Measurements from ENCODE around the gene NAAA.
"Not testable (repeated sequence)": the region's sequence is repeated elsewhere in the genome, so short reads cannot be mapped to it uniquely, and the experiment has no call there.

The NAAA gene

DNA sequence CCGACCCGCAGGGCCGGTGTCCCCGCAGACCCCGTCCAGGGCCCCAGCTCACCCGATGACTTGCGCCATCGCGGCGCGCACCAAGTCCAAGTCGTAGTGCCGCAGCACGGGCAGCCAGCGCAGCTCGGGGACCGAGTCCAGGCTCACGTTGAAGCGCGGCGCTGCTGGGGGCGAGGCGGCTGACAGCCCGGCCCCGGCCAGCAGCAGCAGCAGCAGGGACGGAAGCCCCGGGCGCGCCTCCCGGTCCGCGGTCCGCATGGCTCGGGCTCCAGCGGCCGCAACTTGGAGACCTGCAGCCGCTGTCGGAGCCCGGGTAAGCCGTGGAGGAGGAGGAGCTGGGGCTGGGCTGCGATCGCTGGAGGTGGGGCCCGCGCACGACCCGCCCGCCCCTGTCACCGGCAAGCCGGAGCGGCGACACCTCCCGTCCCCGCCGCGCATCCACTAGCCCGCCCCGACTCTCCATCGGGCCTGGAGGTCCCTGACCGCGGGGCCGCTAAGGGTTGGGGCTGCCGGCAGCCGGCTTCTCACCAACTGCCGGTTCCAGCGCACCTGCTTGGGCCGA is at the start of gene NAAA:
Gene NAAA (minus strand): TSS at position 322 of the 562 bp plus-strand sequence. CDS start 64 bp downstream, at position 258.
- peak; percentile 71 to 74 for DNase-seq

DNA sequence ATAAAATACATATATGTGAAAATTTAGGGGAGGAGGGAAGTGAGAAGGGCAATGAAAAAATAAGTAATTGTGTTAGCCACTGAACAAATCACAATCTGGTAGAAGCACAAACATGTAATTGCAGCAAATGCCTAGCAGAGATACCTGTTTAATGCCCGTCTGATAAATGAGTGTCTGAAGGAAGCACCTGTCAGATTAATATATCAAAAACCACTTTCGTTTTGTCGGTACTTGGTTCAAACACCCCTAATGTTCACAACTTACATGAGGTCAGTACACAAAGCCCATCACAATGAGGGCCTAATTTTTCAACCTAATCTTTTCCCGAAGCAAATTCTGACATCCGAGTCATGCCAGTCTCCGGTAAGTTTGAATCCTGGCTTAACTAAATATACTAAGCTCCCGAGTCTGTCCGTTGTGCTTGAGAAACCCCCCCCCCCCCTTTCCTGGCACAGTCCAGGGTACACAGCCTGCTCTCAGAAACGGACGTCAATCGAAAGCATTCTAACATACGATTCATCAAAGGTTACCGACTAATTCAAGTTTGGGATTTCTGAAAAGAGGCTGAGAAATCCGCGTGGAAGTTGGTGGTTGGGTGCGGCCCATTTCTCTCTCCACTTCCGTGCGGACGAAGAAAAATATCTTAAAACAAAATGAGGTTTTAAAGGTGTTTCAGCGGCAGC is 49.2 kb upstream of the NAAA start:
- DNase-seq, result no peak

DNA sequence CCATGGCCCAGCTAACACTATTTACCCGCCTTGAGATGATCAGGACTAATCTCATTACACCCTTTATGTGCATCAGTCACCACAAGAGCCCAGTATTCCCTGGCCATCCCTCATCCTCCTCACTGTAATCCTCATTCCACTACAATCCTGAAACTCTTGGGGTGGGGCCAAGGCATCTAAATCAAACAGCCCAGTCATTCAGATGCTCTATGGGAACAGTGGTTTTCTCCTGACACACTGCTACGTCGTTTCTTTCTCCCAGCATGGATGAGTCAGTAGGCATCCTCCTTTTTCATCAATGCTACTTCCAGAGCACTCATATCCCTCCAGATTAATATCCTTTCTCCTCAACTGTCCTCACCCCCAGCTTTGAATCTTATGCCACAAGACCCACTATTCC is 44.3 kb upstream of the NAAA start:
- DNase-seq, result no peak

DNA sequence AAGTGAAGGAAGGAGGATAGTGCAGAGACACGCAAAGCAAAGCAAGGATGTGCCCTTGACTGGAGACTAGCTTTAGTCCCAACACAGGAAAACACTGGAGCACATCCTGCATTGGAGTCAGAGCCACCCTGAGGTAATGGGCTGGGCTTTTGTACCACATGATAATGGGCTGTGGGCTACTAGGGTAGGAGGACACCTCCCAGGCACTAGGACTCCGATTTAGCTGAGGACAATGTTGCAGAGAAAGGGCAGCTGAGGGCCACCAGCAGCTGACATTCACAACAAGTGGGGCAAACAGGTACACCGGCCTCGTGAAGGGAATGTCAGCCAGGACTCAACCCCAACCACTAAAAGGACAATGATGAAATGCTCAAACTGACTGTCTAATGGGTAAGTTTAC is 39.8 kb upstream of the NAAA start:
- DNase-seq, result no peak

DNA sequence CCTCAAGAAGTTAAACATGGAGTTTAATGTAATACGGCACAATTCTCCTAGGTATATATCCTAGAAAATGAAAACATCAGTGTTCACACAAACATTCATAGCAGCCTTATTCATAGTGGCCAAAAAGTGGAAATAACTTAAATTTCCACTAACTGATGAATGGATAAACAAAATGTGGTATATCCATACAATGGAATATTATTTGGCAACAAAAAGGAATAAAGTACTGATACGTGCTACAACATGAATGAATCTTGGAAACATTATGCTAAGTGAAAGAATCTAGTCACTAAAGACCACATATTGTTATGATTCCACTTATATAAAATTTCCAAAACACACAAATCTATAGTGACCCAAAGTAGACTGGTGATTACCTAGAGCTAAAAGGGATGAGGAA is 35.4 kb upstream of the NAAA start:
- DNase-seq, result no peak

DNA sequence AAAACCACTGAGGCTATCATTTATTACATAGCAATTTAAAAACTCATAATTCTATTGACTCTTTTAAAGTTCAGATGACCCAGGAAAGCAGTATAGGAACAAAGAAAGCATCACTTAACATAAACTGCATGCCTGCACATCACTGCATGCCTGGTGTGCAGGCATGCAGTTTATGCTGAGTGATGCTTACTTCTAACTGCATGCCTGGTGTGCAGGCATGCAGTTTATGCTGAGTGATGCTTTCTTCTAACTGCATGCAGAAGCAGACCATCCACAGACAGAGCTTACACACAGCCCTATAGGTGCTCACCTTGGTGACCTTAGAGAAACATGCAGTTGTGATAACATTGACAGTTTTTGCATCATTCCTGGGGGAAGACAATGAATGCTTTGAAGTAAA is 33.0 kb upstream of the NAAA start:
- no peak for DNase-seq

DNA sequence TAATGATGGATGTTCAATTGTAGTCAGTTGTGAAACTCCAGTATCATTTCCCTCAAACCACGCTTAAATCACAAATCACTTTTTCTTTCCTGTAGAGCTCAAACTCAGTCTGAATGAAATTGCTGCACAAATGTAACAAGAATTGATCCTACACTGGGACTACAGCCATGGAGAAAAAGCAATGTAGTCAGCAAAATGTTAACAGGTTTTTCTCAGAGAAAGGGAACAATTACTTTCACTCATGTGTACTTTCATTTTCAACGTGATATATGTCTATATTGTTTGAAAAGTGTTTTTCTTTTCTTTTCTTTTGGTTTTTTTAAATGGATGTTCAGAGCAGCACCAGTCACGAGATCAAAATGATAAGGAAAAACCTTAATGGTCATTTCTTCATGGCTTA is 27.3 kb upstream of the NAAA start:
- DNase-seq, result no peak

DNA sequence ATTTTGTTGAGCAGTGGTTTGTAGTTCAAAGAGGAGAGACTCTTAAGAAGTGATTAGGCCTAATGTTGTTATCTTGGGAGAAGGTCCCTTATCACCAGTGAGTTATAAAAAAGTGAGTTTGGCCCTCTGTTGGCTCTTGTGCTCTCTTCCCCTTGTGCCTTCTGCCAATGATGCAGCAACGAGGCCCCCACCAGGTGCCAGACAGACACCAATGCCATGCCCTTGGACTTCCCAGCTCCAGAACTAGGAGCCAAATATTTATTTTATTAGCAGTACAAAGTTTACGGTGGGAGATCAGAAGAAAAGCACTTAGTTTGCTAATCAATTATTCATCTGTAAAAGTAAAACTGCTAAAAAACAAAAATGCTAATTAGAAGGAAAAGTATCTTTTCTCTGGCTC is 22.7 kb upstream of the NAAA start:
- no peak for DNase-seq

DNA sequence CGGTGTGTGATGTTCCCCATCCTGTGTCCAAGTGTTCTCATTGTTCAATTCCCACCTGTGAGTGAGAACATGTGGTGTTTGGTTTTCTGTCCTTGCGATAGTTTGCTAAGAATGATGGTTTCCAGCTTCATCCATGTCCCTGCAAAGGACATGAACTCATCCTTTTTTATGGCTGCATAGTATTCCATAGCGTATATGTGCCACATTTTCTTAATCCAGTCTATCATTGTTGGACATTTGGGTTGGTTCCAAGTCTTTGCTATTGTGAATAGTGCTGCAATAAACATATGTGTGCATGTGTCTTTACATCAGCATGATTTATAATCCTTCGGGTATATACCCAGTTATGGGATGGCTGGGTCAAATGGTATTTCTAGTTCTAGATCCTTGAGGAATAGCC is 21.3 kb upstream of the NAAA start:
- DNase-seq, result not testable (repeated sequence)

DNA sequence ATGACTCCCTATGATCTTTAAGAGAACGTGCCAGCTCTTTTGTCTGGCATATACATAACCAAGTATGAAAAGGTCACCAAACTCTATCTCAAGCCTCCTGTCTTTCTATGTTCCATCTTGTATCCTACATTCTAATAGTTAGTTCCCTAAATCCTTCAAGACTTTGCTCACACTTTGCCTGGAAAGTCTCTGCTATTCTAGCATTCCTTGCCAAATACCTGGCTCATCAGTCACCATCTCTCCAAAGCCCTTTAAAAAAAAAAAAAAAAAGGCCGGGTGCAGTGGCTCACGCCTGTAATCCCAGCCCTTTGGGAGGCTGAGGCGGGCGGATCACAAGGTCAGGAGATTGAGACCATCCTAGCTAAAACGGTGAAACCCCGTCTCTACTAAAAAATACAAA is 17.7 kb upstream of the NAAA start:
- DNase-seq, result not testable (repeated sequence)

DNA sequence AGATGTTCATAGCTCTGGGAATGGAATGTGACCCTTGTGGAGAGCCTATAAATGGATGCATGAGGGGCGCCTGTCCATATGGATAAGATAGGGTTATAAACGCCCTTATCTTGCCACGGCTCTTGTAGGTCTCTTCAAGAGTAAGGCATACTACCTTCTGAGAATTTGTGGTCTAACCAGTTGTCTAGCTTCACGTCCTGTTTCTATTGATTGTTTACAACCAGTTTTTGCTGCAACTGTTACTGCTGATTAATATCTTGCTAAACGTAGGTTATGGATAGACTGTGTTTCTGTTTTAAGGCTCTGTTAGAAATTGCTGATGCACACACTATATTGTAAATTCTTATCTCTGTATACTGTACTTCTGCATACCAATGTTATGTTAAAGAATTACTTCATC is 14.0 kb upstream of the NAAA start:
- not testable (repeated sequence) for DNase-seq

DNA sequence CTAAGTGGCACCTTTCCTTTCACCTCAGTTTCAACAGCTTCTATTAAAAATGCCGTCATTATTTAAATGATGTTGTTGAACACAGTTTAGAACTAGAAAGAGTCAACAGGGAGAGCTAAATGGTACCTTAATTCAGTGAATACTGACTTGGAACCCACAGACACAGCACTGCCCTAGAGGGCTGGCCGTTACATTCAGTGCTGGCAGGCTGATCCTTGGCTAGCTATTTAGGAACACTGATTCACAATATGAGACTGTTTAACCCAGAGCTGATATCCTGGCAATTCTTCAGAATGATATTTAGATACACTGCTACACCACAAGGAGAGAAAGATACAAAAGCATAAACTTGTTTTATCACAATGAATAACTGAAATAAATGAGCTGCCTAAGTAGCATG is 12.7 kb upstream of the NAAA start:
- DNase-seq, result no peak

DNA sequence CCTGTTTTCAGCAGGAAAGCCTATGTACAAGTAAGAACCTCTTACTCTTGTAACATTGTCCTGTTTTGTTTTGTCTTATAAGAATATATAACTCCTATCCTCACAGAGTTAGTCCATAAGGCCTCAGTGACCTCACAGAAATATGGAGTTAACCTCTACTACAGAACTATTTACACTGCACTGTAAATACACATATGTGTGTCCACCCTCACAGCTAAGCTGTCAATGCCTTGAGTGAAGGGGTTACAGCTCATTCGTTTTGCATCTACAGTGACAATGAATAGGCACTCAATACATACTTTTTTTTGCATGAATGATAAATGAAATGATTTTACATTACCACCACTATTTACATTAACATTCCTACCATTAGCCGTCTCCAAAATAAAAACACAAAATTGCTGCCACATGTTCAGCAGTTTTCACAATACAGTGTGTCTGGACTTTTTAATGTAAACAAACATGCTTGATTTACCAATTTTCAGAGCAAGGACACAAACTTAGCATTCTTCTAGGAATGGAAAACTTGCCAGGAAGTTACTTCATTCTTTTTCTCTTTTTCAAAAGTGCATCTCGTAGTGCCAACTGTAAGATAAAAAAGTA is 9.5 kb upstream of the NAAA start:
- no peak for DNase-seq

DNA sequence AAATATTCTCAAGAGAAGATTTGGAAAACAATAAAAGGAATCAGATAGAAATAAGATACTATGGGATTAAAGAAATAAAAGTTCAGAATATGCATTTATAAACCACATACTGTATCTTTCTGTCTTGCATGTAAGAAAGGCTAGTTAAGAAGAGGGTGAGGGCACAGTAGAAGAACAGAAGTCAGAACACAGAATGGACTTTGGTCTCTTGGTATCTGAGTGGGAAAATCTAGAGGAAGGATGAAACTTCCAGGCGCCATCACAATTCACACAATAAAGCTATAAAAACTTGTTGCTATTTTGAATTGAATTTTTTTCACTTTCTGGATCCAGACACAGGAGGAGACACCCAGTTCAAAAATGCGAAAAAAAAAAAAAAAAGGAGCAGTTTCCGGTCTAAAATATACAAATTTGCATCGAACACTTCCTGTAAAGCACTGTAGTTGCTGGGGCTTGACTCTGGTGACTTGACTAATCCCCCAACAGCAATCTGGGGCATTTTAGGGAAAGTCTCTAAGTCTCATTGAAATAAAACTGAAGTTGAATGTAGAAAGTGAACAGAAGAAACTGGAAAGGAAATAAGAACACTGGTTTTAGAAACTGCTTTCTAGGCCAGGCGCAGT is 8.1 kb upstream of the NAAA start:
- DNase-seq, result no peak

DNA sequence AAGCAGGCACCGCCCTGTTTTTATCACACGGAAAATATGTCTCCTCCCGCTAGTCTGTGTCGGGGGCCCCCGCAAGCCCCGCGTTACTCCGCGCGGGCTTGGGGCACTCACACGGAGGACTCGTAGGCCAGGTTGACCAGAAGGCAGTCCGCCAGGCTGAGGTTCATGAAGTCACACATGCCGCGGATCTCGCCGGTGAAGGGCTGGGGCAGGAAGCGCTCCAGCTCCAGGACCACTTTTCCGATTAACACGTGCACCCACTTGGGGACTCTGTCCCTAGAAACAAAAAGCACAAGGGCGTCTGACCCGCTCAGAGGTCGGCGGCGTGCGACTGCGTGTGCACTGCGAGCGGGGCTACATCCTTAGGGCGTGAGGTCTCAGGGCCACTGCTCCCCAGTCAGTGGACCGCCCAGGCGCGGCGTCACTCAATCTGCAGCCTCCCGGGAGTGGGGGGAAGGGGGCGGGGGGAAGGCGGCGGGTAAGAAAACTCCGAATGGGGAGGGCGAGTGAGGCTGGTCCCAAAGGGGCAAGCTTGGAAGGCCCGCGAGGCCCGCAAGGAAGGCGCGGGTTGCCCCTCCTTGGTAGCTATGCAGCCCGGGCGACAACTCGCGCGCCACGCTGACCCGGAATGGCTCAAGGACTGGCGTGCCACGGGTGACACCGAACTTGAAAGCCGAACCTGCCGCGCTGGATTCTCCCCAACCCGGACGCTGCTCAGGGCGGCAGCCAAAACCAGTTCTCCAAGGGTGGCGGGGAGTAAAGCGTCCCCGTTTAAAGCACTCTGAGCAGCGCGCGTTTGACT is 722 bp downstream of the NAAA start:
- DNase-seq, result peak; percentile 74 to 77

DNA sequence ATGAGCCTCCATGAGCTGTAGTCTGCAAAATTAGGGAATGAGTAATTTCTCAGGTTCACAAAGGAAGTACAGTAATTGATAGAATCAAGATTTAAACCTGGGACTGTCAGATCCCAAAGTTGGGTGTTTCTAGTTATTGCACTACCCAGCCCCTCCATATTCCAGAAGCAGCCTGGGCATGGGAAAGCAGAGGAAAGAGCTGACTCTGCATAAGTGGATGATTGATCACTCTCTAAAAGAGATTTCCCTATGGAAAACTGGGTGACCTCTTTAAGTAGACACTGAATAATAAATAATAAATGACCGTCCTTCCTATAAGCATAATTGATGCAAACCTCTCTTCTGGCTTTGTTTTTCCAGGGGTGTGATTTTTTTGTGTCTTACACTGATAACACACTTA is 5.2 kb downstream of the NAAA start:
- no peak for DNase-seq

DNA sequence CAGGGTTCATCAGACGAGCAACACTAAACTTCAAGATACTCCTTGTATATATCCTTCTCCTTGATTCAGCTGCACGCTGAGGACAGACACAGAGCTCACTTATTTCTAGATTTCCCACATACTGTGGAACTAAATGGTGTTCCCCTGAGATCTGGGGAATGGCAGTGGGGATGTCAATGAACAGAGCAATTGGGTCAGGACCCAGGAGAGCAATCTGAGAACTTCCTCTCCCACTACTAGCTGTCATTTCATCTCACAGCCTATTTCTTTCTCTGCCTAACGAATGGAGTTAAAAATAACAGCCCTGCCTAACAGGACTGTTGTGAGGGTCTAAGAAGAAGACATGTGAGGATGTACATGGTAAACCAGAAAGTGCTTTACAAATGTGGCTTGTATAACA is 10.7 kb downstream of the NAAA start:
- DNase-seq, result no peak

DNA sequence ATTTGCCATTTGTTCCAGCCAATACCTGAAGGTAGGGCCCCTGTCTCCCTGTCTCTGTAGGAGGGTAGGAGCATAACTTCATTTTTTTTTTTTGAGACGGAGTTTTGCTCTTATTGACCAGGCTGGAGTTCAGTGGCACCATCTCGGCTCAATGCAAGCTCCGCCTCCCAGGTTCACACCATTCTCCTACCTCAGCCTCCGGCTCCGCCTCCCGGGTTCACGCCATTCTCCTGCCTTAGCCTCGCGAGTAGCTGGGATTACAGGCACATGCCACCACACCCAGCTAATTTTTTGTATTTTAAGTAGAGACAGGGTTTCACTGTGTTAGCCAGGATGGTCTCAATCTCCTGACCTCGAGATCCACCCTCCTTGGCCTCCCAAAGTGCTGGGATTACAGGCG is 15.9 kb downstream of the NAAA start:
- not testable (repeated sequence) for DNase-seq

DNA sequence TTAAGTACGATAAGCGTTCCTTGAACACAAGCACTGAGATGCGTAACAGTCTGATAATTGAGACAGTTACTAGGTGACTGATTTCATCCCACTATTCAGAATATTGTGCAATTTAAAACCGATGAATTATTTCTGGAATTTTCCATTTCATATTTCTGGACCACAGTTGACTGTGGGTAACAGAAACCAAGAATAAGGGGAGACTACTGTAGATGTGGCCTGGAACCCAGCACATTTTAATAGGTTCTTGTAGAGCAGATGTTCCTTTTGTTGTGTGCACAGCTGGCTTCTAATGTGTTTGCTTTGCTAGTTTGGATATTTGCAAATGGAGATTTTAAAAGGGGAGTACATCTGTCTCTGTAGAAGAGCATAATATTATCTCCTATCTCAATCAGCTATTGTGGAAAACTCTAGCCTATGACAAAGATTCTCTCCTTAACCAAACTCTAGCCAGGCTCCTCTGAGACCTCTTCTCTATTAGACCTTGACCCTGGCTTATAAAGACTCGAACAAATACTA is 16.4 kb downstream of the NAAA start:
- no peak for DNase-seq

DNA sequence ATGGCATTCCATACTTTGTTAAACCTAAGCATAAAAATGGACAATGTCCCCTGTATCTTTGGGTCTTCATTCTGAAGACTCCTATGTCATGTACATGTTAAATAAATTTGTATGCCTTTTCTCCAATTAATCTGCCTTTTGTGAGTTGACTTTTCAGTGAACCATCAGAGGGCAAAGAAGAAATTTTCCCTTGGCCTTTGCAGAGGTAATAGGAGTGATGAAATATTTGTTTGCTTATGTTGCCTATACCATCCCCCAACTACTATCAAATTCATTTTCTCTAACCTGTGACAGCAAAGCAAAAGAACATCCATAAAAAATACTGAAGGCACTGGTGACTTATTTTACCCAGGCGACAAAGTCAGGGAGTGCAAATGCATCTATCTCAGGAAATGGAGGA is 18.2 kb downstream of the NAAA start:
- DNase-seq, result no peak

DNA sequence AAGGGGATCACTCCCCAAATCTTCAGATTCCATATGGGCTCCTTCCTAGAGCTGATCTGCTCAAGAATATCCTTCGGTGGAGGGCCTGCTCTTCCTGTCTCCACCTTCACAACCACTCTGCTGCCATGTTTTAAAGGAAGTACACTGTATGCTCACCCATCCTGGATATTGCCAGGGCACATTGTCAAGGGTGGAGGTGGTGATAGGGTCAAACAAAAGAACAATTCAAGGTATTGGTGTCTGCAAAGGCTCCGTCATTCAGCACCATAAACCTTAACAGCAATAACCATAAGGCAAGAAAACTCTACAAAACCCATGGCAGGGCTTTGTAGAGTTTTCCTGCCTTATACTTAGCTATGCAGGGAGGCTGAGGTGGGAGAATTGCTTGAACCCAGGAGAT is 18.9 kb downstream of the NAAA start:
- DNase-seq, result no peak

DNA sequence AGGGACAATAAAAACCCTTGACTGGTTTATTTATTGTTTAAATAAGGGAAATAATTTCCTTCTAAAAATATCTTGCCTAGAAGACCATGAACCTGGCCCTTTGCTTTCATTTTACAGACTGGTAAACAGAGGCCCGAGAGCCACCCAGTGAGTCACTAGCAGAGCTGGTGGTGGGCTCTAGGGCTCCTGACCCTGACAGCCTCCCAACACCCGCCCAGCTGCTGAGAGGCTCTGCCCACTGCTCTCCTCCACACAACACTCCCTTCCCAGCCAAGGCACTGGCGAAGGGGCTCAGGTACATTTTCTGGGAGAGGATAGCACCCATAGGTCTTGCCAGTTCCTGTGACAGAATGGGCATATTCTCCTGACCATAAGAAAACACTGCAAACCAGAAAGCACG is 20.5 kb downstream of the NAAA start:
- no peak for DNase-seq

DNA sequence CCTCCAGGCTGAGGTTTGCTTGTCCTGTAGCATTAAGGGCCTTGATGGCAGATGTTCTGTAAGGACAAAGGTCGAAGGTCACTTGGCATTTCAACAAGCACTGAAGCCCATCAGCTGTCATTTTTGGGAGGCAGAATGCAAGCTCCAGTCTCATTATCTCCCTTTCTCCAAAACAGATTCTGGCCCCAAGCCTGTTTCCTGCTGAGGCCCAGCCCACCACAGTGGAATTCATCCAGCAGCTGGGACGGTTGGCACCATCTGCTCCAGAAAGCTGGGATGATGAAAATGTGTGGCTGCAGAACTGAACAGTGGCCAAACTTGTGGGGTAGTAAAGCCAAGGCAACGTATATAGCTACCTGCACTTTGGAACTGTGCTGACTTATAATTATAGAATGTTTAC is 20.9 kb downstream of the NAAA start:
- DNase-seq, result no peak
